Neural cell (in vitro differentiated cells): ENCODE results near the gene USP13.

Experiments used
- SMC3 ChIP-seq: fragments of 450-650 bp; conservative IDR thresholded peaks from 2 replicates; pipeline ENCODE4 v1.6.1; 2014; ENCODE audit warnings: antibody characterized with exemption, mild to moderate bottlenecking, moderate library complexity; ENCODE audit not compliant: poor library complexity
- TAF1 ChIP-seq: IDR thresholded peaks from 2 replicates; pipeline ENCODE4 v1.6.1; 2012; ENCODE audit warnings: low read depth
- TF ChIP-seq, protein P1 (sequence below): fragments of 450-650 bp; IDR thresholded peaks from 2 replicates; pipeline ENCODE4 v1.5.1; 2014; ENCODE audit warnings: antibody characterized with exemption, mild to moderate bottlenecking, moderate library complexity; ENCODE audit not compliant: poor library complexity, severe bottlenecking

DNA sequence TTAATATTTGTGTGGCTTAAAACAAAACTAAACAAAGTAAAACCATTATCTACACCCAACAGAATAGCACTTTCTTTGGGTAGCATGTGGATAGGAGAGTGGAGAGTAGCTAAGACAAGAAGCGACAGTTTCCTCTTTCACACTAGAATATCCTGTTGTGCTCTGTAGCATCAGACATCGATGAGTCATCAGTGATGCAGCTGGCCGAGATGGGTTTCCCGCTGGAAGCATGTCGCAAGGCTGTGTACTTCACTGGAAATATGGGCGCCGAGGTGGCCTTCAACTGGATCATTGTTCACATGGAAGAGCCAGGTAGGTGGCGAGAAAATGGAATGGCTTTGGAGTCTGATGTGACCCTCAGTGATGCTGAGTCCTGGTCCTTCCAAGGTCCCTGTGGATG is 108.1 kb downstream of the USP13 start:
- TF ChIP-seq, protein P1, sequence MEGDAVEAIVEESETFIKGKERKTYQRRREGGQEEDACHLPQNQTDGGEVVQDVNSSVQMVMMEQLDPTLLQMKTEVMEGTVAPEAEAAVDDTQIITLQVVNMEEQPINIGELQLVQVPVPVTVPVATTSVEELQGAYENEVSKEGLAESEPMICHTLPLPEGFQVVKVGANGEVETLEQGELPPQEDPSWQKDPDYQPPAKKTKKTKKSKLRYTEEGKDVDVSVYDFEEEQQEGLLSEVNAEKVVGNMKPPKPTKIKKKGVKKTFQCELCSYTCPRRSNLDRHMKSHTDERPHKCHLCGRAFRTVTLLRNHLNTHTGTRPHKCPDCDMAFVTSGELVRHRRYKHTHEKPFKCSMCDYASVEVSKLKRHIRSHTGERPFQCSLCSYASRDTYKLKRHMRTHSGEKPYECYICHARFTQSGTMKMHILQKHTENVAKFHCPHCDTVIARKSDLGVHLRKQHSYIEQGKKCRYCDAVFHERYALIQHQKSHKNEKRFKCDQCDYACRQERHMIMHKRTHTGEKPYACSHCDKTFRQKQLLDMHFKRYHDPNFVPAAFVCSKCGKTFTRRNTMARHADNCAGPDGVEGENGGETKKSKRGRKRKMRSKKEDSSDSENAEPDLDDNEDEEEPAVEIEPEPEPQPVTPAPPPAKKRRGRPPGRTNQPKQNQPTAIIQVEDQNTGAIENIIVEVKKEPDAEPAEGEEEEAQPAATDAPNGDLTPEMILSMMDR: no peak
- TF ChIP-seq SMC3: no peak
- no peak for TF ChIP-seq TAF1
